ENCODE results near the gene NRXN3. TPM values are rescaled to one million over a fixed set of nuclear protein-coding genes. Genes with fewer than 3 reads are reported as not detected.

NRXN3 gene
- total and polyA plus RNA-seq, 2 of the 13 experiments (the other 11 are each of a cell fraction or from before 2014, with no cell fraction given), result 0.03 TPM; not detected in 1

DNA sequence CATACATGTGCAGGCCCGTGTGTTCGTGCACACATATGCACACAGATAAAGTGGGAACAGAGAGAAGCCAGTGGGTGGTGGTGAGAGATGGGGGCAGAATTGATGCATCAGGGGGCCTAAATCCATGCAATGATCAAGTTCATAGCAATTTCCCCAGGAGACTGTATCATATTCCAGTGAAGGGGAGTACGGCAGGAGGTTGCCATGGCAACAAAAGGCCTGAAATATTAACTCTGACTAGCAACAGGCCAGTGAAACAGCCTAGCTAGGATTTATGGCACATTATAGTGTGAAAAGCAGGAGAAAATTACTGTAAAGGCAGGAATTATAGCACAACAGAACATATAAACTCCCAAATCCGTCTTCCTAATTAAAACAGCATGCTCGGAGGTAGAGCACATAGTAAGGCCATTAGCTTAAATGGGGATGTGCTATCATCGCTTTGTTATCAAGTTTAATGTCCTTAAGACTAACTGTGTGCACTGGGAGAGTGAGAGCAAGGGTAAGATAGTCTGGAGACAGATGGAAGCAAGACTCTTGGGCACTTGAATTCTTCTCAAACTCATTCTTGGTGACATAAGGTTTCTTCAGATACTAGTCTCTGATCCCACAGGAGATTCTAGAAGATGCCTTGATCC, 1234.8 kb downstream of the NRXN3 start:
- no peaks in the 10 kb centered on the region for H3K4me1 ChIP-seq (ENCODE audit: insufficient read depth, low read length)
- no TSS peak for BruUV-seq (replicated peaks)

More for the DNA sequence above, 1234.8 kb downstream of the NRXN3 start:
- Histone ChIP-seq H3K79me2 (ENCODE audit: insufficient read depth, low read length) (no peaks in the 10 kb centered on the region), H3K9me3 (ENCODE audit: low read length) (peaks cover 41% of the 10 kb centered on the region), H3K36me3 (replicated peaks in 1 of 2; ENCODE audit: control insufficient read depth in 1 of 2, insufficient read depth in 2 of 2, low read length in 2 of 2) (no peaks in the 10 kb centered on the region), H4K20me1 (ENCODE audit: insufficient read depth, low read length) (no peaks in the 10 kb centered on the region), H3K4me3 (replicated peaks in 1 of 3; ENCODE audit: insufficient read depth in 1 of 3, low read depth in 2 of 3, low read length in 3 of 3) (no peak overlapping the region), H3K27ac (ENCODE audit: extremely low read length, insufficient read depth, low read length) (no peak overlapping the region), H3K4me2 (ENCODE audit: low read depth, low read length) (no peak overlapping the region), H2AFZ (ENCODE audit: low read length) (no peak overlapping the region), H3K9ac (ENCODE audit: insufficient read depth, low read depth, low read length) (no peak overlapping the region), H3K27me3 (ENCODE audit: control insufficient read depth in 1 of 2, insufficient read depth in 2 of 2, low read length in 2 of 2) (no peaks in the 10 kb centered on the region)
- CTCF ChIA-PET (ENCODE audit: low intra/inter-chr PET ratio, low total read pairs), result no interaction called here
- intact Hi-C loops (cut with micrococcal nuclease; ENCODE audit: unreplicated experiment) (no loop called here), in situ Hi-C loops (cut with HindIII; ENCODE audit: extremely low pct_ligation_motif_present, low pct_unique_long_range_greater_than_20kb) (no loop called here)
- no peak for ATAC-seq
- no peak for DNase-seq (ENCODE audit: low spot score)
- POLR2A ChIA-PET, result no interaction called here
- TF ChIP-seq NFE2L1 (CRISPR knock-in tag; IDR thresholded peaks at IDR 0.05; ENCODE audit: borderline replicate concordance) (no peak), CHD2 (IDR thresholded peaks at IDR 0.05; ENCODE audit: low read depth, low read length) (no peak), ZBTB42 (CRISPR knock-in tag; IDR thresholded peaks at IDR 0.05) (no peak), HIVEP1 (CRISPR knock-in tag; IDR thresholded peaks at IDR 0.05) (no peak), ZMYM4 (CRISPR knock-in tag; IDR thresholded peaks at IDR 0.05) (no peak), ZNF30 (CRISPR knock-in tag; IDR thresholded peaks at IDR 0.05) (no peak), ZKSCAN5 (CRISPR knock-in tag; IDR thresholded peaks at IDR 0.05) (no peak), TBL1XR1 (IDR thresholded peaks at IDR 0.05; ENCODE audit: borderline replicate concordance, low read length, partially characterized antibody) (no peak), NFYB (CRISPR knock-in tag; IDR thresholded peaks at IDR 0.05) (no peak), FOXP1 (IDR thresholded peaks at IDR 0.05) (no peak), FOXP1 (CRISPR knock-in tag; IDR thresholded peaks at IDR 0.05) (no peak)
- TF ChIP-seq, protein P1, sequence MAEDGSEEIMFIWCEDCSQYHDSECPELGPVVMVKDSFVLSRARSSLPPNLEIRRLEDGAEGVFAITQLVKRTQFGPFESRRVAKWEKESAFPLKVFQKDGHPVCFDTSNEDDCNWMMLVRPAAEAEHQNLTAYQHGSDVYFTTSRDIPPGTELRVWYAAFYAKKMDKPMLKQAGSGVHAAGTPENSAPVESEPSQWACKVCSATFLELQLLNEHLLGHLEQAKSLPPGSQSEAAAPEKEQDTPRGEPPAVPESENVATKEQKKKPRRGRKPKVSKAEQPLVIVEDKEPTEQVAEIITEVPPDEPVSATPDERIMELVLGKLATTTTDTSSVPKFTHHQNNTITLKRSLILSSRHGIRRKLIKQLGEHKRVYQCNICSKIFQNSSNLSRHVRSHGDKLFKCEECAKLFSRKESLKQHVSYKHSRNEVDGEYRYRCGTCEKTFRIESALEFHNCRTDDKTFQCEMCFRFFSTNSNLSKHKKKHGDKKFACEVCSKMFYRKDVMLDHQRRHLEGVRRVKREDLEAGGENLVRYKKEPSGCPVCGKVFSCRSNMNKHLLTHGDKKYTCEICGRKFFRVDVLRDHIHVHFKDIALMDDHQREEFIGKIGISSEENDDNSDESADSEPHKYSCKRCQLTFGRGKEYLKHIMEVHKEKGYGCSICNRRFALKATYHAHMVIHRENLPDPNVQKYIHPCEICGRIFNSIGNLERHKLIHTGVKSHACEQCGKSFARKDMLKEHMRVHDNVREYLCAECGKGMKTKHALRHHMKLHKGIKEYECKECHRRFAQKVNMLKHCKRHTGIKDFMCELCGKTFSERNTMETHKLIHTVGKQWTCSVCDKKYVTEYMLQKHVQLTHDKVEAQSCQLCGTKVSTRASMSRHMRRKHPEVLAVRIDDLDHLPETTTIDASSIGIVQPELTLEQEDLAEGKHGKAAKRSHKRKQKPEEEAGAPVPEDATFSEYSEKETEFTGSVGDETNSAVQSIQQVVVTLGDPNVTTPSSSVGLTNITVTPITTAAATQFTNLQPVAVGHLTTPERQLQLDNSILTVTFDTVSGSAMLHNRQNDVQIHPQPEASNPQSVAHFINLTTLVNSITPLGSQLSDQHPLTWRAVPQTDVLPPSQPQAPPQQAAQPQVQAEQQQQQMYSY (CRISPR knock-in tag; IDR thresholded peaks at IDR 0.05), result no peak
- TF ChIP-seq, protein P2, sequence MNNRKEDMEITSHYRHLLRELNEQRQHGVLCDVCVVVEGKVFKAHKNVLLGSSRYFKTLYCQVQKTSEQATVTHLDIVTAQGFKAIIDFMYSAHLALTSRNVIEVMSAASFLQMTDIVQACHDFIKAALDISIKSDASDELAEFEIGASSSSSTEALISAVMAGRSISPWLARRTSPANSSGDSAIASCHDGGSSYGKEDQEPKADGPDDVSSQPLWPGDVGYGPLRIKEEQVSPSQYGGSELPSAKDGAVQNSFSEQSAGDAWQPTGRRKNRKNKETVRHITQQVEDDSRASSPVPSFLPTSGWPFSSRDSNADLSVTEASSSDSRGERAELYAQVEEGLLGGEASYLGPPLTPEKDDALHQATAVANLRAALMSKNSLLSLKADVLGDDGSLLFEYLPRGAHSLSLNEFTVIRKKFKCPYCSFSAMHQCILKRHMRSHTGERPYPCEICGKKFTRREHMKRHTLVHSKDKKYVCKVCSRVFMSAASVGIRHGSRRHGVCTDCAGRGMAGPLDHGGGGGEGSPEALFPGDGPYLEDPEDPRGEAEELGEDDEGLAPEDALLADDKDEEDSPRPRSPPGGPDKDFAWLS (CRISPR knock-in tag; IDR thresholded peaks at IDR 0.05; ENCODE audit: borderline replicate concordance), result no peak
- TF ChIP-seq, protein P3, sequence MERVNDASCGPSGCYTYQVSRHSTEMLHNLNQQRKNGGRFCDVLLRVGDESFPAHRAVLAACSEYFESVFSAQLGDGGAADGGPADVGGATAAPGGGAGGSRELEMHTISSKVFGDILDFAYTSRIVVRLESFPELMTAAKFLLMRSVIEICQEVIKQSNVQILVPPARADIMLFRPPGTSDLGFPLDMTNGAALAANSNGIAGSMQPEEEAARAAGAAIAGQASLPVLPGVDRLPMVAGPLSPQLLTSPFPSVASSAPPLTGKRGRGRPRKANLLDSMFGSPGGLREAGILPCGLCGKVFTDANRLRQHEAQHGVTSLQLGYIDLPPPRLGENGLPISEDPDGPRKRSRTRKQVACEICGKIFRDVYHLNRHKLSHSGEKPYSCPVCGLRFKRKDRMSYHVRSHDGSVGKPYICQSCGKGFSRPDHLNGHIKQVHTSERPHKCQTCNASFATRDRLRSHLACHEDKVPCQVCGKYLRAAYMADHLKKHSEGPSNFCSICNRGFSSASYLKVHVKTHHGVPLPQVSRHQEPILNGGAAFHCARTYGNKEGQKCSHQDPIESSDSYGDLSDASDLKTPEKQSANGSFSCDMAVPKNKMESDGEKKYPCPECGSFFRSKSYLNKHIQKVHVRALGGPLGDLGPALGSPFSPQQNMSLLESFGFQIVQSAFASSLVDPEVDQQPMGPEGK (CRISPR knock-in tag; IDR thresholded peaks at IDR 0.05), result no peak
- TF ChIP-seq, protein P4, sequence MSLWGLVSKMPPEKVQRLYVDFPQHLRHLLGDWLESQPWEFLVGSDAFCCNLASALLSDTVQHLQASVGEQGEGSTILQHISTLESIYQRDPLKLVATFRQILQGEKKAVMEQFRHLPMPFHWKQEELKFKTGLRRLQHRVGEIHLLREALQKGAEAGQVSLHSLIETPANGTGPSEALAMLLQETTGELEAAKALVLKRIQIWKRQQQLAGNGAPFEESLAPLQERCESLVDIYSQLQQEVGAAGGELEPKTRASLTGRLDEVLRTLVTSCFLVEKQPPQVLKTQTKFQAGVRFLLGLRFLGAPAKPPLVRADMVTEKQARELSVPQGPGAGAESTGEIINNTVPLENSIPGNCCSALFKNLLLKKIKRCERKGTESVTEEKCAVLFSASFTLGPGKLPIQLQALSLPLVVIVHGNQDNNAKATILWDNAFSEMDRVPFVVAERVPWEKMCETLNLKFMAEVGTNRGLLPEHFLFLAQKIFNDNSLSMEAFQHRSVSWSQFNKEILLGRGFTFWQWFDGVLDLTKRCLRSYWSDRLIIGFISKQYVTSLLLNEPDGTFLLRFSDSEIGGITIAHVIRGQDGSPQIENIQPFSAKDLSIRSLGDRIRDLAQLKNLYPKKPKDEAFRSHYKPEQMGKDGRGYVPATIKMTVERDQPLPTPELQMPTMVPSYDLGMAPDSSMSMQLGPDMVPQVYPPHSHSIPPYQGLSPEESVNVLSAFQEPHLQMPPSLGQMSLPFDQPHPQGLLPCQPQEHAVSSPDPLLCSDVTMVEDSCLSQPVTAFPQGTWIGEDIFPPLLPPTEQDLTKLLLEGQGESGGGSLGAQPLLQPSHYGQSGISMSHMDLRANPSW (CRISPR knock-in tag; IDR thresholded peaks at IDR 0.05; ENCODE audit: borderline replicate concordance), result no peak
- 17% methylated on average over 6 of the region's 6 CpGs for WGBS (ENCODE audit: low lambda C conversion rate)
- FAIRE-seq, result no peak

Data from HepG2 (cell line).